Measurements from ENCODE around the gene NECAP2.

DNA sequence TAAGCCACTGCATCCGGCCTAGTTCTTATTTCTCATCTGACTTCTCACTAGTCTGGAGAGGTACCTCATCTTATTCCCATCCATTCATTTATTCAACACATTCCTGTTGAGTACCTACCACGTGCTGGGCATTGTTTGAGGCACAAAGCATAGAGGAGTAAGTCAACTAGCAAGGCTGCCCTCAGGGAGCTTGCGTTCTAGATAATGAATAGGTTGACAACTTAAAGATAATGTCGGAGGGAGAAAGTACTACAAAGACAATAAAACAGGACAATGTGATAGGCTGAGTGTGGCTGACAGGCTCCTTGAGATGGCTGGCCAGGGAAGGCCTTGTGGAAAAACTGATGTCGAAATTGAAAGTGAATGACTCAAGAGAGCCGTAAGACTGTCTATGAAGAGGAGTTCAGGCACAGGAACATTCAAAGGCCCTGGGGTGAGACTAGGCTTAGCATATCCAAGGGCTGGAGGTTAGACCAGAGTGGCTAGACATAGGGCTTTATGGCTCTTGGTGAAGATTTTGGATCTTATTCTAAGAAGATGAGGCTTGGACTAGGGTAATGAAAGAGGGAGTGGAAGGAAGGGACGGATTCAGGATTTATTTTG lies 21.6 kb upstream of the NECAP2 start:
- no peak for TF ChIP-seq POLR2A (IDR thresholded peaks at IDR 0.05)
- TF ChIP-seq, protein P1, sequence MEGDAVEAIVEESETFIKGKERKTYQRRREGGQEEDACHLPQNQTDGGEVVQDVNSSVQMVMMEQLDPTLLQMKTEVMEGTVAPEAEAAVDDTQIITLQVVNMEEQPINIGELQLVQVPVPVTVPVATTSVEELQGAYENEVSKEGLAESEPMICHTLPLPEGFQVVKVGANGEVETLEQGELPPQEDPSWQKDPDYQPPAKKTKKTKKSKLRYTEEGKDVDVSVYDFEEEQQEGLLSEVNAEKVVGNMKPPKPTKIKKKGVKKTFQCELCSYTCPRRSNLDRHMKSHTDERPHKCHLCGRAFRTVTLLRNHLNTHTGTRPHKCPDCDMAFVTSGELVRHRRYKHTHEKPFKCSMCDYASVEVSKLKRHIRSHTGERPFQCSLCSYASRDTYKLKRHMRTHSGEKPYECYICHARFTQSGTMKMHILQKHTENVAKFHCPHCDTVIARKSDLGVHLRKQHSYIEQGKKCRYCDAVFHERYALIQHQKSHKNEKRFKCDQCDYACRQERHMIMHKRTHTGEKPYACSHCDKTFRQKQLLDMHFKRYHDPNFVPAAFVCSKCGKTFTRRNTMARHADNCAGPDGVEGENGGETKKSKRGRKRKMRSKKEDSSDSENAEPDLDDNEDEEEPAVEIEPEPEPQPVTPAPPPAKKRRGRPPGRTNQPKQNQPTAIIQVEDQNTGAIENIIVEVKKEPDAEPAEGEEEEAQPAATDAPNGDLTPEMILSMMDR (IDR thresholded peaks at IDR 0.05) = no peak
- TF ChIP-seq POLR2AphosphoS5 (IDR thresholded peaks at IDR 0.05; ENCODE audit: insufficient read depth in 1 of 2, low read depth in 1 of 2) = no peak
